Stimulated activated naive CD8-positive, alpha-beta T cell treated with anti-CD3 and anti-CD28 coated beads, Interleukin-15, amount 100 ng/mL, for 72 hours (primary cell): ENCODE measurements around the gene PXK.
A peak's percentile ranks its signal among the peaks of the same experiment; 100 is the strongest.

Source experiments
- ATAC-seq: fragments of 150-1000 bp; cut with Tn5 transposase; 2 replicates; pipeline ENCODE4 v1.10.0; 2021; ENCODE audit warnings: mild to moderate bottlenecking, moderate library complexity
- DNase-seq, 2 donors: peaks; one replicate each; pipeline ENCODE4 v3.0.0; 2021 to 2022
- H3K27ac Mint-ChIP-seq, 2 donors: one replicate each; pipeline ENCODE4 v1.8.0; 2022; ENCODE audit warnings: mild to moderate bottlenecking in 2 of 2, mixed read lengths in 2 of 2, moderate library complexity in 2 of 2
- H3K27me3 Mint-ChIP-seq: one replicate; pipeline ENCODE4 v1.8.0; 2022; ENCODE audit warnings: mixed read lengths
- H3K4me1 Mint-ChIP-seq: one replicate; pipeline ENCODE4 v1.8.0; 2022; ENCODE audit warnings: mild to moderate bottlenecking, mixed read lengths
- H3K4me3 Mint-ChIP-seq, 2 donors: one replicate each; pipeline ENCODE4 v1.8.0; 2022; ENCODE audit warnings: mild to moderate bottlenecking in 2 of 2, mixed read lengths in 2 of 2, moderate library complexity in 1 of 2
- H3K9me3 Mint-ChIP-seq, 2 donors: one replicate each; pipeline ENCODE4 v1.8.0; 2022; ENCODE audit warnings: mixed read lengths in 2 of 2

The PXK gene

DNA sequence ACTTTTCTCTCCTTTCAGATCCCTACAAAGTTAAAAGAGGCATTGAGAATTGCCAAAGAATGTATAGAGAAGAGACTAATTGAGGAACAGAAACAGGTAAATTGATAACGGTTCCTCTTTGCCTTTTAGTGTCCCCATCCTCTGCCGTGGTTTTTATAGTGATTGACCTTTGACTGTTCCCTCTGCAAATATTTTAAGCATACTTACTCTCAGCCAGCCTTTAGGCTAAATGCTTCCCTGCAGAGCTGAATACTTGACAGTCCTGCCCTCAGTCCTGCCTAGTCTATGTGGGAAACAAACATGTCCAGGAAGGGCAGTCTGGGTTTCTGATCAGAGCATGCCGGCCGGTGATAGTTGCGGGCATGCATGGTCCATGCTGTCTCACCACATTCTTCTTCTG lies 76.2 kb downstream of the PXK start:
- H3K9me3 Mint-ChIP-seq, result no peaks in the 10 kb centered on the region
- H3K27me3 Mint-ChIP-seq, result no peaks in the 10 kb centered on the region
- no peak overlapping the region for H3K4me3 Mint-ChIP-seq
- ATAC-seq (no peak), DNase-seq (no peak)
- peak overlapping the region in 1 of 2 donors; percentile 3 for H3K27ac Mint-ChIP-seq
- no peaks in the 10 kb centered on the region for H3K4me1 Mint-ChIP-seq

DNA sequence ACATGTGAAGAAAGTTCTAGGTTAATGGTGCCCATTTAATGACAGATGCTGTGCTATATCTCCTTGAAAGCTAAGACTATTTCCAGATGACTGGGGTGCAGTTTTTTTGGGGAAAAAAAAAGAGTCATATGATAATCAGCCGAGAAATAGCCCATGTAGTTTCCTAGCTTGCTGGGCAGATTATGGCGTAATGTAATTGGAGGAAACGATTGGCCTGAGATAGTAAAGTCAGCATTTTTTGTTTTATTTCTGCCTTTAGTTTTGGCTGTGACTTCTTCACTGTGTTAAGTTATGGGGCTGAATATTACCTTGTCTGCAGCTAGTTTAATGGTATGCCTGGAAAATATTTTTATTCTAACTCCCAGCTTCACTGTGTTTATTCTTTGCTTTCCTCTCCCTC lies 77.0 kb downstream of the PXK start:
- H3K27ac Mint-ChIP-seq, result no peak overlapping the region
- ATAC-seq (no peak), DNase-seq (no peak)
- H3K4me1 Mint-ChIP-seq, result peaks cover 6% of the 10 kb centered on the region
- no peak overlapping the region for H3K4me3 Mint-ChIP-seq
- no peaks in the 10 kb centered on the region for H3K27me3 Mint-ChIP-seq
- H3K9me3 Mint-ChIP-seq, result no peaks in the 10 kb centered on the region

DNA sequence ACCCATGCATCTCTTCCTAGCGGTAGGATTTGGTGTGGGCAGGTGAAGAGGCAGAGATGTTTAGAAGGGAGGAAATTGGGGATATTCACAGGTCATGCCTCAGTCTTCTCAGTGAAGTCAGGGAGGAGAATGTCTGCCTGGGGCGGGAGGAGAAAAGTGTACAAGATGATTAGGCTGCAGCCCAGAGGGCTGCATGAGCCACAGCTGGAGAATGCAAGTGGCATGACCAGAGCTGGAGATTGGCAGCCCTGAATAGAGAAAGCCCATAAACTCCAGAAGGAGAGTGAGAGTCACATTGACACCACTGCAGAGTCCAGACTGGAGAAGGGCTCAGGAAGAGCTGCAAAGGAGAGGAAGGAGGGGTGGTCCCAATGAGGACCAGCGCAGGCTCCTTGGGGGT lies 78.3 kb downstream of the PXK start:
- Mint-ChIP-seq H3K27ac (no peak overlapping the region), H3K4me1 (peaks cover 6% of the 10 kb centered on the region), H3K4me3 (no peak overlapping the region), H3K27me3 (no peaks in the 10 kb centered on the region), H3K9me3 (no peaks in the 10 kb centered on the region)
- no peak for ATAC-seq
- no peak for DNase-seq

DNA sequence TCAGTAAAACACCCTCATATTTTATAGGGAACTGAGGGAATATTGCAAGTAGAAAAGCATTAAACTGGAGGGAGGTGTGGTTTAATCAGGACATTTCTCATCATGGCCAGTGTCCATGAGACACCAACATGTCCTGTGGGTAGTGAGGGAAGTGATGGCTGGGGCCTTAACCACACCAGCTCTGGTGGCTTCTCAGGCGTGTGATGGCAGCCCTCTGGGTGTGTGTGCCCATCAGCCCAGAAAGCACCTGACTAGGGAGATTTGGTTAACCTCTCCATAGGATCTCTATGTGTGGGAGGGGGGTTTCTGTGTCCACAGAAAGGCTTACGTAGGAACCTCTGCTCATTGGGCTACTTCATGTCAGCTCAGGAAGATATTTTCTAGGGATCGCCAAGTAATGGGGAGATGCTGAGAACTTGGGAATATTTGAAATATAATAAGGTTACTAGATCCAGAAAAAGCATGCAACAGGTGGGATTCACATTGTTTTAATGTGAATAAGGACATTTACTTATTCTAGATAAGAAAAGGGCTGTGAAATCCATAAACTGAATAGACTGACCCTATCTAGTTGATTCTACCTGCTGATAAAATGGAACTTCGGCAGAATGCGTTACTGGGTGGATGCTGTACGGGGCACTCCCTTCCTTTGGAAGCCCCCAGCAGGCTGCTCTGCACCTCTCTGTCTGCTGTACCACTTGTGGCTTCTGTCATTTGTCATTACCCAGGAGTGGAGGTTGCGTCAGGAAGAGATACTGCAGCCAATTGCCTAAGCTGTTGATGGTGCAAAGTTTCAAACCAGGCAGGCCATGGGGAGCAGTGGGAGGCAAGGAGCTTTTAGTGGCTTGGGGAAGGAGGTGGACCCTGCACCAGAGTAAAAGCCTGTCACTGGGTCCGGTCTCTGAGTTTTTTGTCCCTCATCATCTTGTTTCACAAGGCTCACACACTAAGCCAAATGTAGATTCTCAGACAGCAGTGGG lies 79.4 kb downstream of the PXK start:
- H3K4me3 Mint-ChIP-seq, result no peak overlapping the region
- peak; percentile 39 for ATAC-seq
- peak overlapping the region in 1 of 2 donors; percentile 9 for H3K27ac Mint-ChIP-seq
- H3K4me1 Mint-ChIP-seq, result peaks cover 6% of the 10 kb centered on the region
- no peak for DNase-seq
- no peaks in the 10 kb centered on the region for H3K27me3 Mint-ChIP-seq
- no peaks in the 10 kb centered on the region for H3K9me3 Mint-ChIP-seq

DNA sequence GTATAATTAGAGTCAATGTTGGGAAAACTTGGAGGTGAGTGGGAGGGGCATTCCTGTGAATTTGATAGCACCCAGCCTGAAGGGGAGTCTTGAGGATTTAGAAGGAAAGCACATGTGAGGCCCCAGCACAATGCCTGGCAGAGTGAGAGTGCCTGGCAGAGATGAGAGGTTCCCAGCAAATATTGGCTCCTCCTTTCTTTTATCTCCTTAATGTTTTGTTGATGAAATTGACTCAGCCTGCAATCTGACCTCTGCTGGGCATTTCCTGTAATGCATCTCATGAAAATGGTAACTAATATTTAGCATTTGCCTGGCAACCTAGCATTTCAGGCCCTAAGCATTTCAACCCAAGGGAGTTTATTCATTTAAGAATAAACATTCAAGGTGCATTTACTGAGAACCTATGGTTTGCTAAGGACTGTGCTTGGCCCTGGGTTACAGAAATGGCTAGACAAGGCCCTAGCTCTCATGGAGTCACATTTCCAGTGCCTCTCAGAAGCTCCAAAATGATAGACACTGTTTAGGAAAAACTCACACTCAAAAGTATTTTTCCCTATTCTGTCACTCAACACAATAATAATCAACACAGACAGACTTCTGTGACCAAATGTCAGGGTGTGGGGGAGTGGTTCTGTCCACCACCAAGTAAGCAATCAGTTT lies 82.0 kb downstream of the PXK start:
- H3K9me3 Mint-ChIP-seq, result no peaks in the 10 kb centered on the region
- ATAC-seq (peak; percentile 71), DNase-seq (peak; percentile 44 to 45)
- peaks cover 6% of the 10 kb centered on the region for H3K4me1 Mint-ChIP-seq
- no peaks in the 10 kb centered on the region for H3K27me3 Mint-ChIP-seq
- no peak overlapping the region for H3K4me3 Mint-ChIP-seq
- peak overlapping the region in 1 of 2 donors; percentile 82 for H3K27ac Mint-ChIP-seq

DNA sequence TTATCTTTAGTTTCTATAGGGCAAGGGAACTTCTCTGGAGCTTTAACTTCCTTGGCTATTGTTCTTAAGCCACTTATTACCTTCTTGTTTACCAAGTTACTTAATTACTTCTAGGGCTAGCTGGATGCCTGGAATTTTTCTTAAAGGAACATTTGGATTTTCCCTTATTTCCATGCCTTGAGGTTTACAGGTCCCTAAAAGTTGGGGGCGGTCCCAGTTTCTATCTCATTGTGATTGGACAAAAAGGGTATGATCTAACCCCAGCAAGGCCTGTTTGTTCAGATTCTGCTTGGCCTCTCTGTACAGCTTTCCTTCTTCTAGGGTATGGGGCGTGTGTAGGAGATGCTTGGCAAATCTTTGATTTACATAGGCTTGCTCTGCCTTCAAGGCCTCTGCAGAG lies 83.5 kb downstream of the PXK start:
- no peaks in the 10 kb centered on the region for H3K27me3 Mint-ChIP-seq
- H3K27ac Mint-ChIP-seq, result no peak overlapping the region
- no peaks in the 10 kb centered on the region for H3K9me3 Mint-ChIP-seq
- H3K4me1 Mint-ChIP-seq, result peaks cover 6% of the 10 kb centered on the region
- DNase-seq, result no peak
- ATAC-seq, result no peak
- no peak overlapping the region for H3K4me3 Mint-ChIP-seq

DNA sequence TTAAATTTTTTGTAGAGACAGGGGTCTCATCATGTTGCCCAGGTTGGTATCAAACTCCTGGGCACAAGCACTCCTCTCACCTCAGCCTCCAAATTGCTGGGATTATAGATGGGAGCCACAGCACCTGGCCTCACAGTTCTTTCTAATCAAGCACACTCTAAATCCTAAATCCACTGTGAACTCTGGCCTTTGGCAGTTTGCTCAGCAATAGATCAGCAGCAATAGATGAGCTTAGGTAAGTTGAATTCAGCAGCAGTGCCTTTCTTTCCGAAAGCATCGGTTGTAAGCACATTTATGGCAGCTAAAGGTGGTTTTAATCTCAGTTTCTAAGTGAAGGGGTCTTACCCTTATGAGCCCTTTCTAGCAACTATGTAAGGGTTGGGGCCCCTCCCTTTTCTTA lies 84.4 kb downstream of the PXK start:
- peaks cover 6% of the 10 kb centered on the region for H3K4me1 Mint-ChIP-seq
- no peaks in the 10 kb centered on the region for H3K9me3 Mint-ChIP-seq
- H3K4me3 Mint-ChIP-seq, result no peak overlapping the region
- ATAC-seq, result no peak
- DNase-seq, result no peak
- H3K27ac Mint-ChIP-seq, result no peak overlapping the region
- H3K27me3 Mint-ChIP-seq, result no peaks in the 10 kb centered on the region

DNA sequence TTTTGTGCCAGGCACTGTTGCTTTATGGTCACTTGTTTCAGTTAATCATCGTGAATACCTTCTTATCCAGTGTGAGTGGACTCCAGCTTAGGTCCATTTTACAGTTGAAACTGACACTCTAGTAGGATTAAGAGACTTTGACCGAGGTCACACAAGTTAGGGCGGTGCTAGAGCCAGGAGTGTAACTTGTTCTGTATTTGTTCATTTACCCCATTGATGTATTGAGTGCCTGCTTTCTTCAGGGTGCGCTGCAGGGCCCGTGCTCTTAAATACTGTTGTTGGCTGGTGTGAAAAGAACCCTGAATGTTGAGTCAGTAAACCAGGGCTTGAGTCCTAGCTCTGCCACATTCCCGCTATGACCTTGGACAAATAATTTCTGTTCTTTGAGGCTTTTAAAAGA lies 85.5 kb downstream of the PXK start:
- Mint-ChIP-seq H3K9me3 (no peaks in the 10 kb centered on the region), H3K27ac (no peak overlapping the region), H3K4me1 (peaks cover 6% of the 10 kb centered on the region), H3K27me3 (no peaks in the 10 kb centered on the region), H3K4me3 (no peak overlapping the region)
- no peak for DNase-seq
- ATAC-seq, result no peak

DNA sequence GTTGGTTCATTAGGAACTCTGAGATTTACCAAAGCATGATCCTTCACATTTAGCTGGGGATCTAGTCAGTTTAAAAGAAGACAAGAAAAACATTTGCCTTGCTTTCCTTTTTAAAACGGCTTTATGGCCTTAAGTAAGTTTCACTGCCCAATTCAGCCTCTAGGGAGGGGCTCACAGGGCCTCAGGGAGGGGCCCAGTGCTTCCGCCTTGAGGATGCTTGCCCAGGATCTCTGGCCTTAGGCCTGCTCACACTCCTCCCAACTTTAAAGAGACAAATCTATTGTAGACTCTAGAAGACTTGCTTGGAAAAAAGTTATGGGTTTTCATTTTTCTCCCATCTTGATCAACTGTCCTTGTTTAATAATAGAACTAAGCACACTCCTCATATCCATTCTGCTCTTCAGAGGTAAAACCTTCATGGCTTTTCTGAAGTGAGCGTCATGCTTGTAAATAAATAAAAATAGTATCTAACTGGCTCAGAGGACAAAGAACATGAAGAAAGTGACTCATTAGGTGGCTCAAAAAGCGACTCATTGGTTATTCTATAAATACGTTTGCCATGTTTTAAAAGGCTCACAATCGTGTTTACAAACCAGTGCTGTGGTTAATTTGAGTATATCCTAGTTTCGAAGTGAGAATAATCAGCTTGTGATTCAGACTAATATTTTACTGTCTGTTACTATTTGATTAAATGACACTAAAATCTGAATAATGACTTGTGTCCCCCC lies 87.3 kb downstream of the PXK start:
- Mint-ChIP-seq H3K27ac (peak overlapping the region in 1 of 2 donors; percentile 63), H3K9me3 (no peaks in the 10 kb centered on the region), H3K4me1 (no peaks in the 10 kb centered on the region), H3K4me3 (no peak overlapping the region), H3K27me3 (no peaks in the 10 kb centered on the region)
- ATAC-seq (no peak), DNase-seq (no peak)

DNA sequence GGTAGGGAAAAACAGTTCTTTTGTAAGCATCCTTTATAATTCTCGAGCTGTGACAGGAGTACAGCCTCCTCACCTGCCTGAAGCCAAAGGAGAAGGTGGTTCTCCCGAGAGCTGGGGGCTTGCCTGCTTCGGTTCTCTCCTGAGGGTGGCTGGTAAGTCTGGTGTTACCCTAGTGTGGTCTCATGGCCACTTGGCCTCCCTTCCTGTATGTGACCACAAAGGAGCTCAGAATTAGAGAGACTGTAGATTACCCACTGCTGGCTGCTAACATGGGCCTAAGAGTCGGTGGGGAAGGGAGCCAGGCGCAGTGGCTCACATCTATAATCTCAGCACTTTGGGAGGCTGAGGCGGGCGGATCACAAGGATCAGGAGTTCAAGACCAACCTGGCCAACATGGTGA lies 88.3 kb downstream of the PXK start:
- no peaks in the 10 kb centered on the region for H3K9me3 Mint-ChIP-seq
- DNase-seq (no peak), ATAC-seq (no peak)
- H3K27ac Mint-ChIP-seq, result peak overlapping the region in 1 of 2 donors; percentile 77
- H3K4me3 Mint-ChIP-seq, result no peak overlapping the region
- no peaks in the 10 kb centered on the region for H3K4me1 Mint-ChIP-seq
- H3K27me3 Mint-ChIP-seq, result no peaks in the 10 kb centered on the region

DNA sequence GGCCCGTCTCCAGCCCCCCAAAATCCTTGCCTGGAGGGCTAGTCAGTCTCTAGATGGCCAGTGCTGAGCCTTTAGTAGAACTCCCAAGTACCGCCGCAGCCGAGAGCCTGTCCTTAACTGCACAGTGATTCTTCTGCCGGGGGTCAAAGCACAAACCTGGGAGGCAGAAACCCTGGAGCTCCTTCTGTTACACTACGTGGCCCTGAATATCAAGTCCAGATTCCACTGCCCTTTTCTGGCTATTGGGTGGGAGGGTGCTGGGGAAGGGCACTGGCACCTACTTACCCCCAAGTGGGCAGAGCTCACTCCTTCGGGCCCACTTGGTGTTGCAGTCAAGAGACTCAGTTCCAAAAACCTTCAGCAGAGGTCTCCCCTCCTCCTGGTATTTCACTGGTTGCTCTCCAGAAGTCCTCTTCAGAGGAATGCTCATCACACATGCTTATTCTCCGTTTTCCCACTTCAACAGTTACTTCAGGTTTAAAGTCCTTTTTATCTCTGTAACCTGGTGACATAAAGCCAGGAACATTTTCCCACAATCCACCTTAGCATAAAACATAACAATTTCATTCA lies 90.1 kb downstream of the PXK start:
- no peaks in the 10 kb centered on the region for H3K4me1 Mint-ChIP-seq
- no peak overlapping the region for H3K4me3 Mint-ChIP-seq
- DNase-seq (no peak), ATAC-seq (no peak)
- peak overlapping the region in 1 of 2 donors; percentile 7 for H3K27ac Mint-ChIP-seq
- no peaks in the 10 kb centered on the region for H3K27me3 Mint-ChIP-seq
- H3K9me3 Mint-ChIP-seq, result no peaks in the 10 kb centered on the region

DNA sequence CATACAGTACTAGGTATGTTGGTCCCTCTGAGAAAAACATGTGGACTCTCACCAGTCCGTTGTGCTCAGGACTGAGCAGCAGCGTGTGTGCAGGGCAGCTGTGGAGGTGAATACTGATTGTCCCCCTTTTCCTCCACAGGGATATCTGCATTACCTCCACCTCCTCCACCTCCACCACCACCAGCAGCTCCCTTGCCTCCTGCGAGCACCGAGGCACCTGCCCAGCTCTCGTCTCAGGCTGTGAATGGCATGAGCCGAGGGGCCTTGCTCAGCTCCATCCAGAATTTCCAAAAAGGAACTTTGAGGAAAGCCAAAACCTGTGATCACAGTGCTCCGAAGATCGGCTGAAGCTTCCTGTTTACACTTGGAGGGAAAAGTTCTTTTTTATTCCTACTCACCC lies 91.9 kb downstream of the PXK start:
- no peaks in the 10 kb centered on the region for H3K9me3 Mint-ChIP-seq
- H3K27ac Mint-ChIP-seq, result peak overlapping the region; percentile 22 to 42

DNA sequence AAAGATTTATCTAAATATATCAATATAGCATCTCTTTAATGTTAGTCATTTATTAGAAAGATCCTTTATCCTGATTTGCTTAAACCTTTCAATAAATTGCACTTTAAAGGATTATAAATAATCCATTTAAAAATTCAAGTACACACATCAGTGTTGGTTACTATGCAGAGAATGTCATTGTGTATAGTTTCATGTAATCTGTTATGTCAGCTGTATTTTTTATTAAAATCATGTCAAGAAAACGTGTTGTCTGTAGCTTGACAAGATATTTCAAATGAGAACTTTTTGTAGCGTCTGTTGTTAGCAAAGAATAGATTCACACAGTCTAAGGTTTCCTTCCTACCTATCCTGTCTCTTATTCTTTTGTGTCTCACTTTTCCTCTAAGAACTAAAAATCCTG lies 93.1 kb downstream of the PXK start:
- no peaks in the 10 kb centered on the region for H3K27me3 Mint-ChIP-seq
- no peak for ATAC-seq
- no peak overlapping the region for H3K4me3 Mint-ChIP-seq
- H3K9me3 Mint-ChIP-seq, result no peaks in the 10 kb centered on the region
- no peak for DNase-seq
- H3K4me1 Mint-ChIP-seq, result no peaks in the 10 kb centered on the region
- H3K27ac Mint-ChIP-seq, result no peak overlapping the region

More for the DNA sequence above, 91.9 kb downstream of the PXK start:
- ATAC-seq (no peak), DNase-seq (no peak)
- no peak overlapping the region for H3K4me3 Mint-ChIP-seq
- H3K4me1 Mint-ChIP-seq, result no peaks in the 10 kb centered on the region
- no peaks in the 10 kb centered on the region for H3K27me3 Mint-ChIP-seq

DNA sequence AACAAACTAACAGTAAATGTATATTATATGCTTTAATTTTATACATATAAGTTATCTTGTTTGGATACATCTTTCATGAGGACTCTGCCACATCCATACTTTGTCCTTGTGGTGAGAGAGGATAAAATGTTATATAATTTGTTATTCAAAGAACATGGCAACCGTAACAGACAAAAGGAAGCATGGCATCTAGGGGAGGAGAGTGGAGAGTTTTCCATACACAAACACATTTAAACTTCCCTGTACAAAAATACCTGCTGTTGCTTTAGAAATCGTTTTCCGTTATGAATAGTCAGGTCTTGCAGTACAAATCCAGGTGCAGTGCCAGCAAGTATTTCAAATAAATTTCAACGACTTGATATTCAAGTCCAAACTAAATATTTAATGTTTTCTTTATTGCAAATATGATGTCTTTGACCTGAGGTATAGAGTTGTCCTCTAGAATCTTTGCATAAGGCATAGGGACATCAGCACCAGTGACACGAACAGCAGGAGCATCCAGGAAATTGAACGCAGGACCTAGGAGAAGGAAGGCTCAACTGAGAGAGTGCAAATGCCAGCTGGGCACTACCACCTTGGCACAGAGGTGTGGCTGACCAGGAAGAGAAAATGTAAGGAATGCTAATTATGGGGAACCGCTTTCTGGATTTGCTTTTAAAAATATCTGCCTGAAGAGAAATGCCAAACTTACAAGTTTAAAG lies 95.1 kb downstream of the PXK start:
- DNase-seq (no peak), ATAC-seq (no peak)
- Mint-ChIP-seq H3K4me1 (peaks cover 14% of the 10 kb centered on the region), H3K9me3 (no peaks in the 10 kb centered on the region), H3K27ac (no peak overlapping the region), H3K4me3 (no peak overlapping the region), H3K27me3 (no peaks in the 10 kb centered on the region)

DNA sequence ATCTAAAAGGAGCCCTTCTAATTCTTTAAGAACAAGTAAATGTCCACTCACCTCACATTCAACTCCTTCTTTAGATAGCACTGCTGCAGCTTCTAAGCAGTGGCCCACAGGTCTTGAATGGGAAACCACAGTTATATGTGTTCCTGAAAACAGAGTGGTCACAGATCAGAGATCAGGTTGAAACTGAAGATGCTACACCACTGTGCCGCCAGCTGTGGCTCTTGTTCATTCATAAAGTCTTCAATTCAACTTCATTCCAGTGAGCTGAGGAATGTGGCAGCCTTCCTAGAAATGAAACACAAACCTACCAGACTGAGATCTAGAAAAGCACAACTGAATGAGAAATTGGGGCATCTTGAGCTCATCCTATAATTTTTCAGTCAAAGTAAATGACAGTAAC lies 97.0 kb downstream of the PXK start:
- ATAC-seq, result no peak
- Mint-ChIP-seq H3K27me3 (no peaks in the 10 kb centered on the region), H3K4me3 (no peak overlapping the region), H3K4me1 (peaks cover 29% of the 10 kb centered on the region), H3K9me3 (no peaks in the 10 kb centered on the region), H3K27ac (peak overlapping the region; percentile 48 to 57)
- DNase-seq, result no peak
